ENCODE results near the gene ATF6B. TPM values are rescaled to one million over a fixed set of nuclear protein-coding genes. Genes with fewer than 3 reads are reported as not detected.
A peak's percentile ranks its signal among the peaks of the same experiment; 100 is the strongest.

The ATF6B gene
- total and polyA plus RNA-seq, 2 experiments from 2014 or later: 43.0 to 60.8 TPM

- peaks cover 11% of the 10 kb centered on the region for H3K4me1 ChIP-seq (ENCODE audit: low read depth)
These were observed 4.4 kb downstream of the ATF6B start for GRCh38 chr6:32123681-32124080.

DNA sequence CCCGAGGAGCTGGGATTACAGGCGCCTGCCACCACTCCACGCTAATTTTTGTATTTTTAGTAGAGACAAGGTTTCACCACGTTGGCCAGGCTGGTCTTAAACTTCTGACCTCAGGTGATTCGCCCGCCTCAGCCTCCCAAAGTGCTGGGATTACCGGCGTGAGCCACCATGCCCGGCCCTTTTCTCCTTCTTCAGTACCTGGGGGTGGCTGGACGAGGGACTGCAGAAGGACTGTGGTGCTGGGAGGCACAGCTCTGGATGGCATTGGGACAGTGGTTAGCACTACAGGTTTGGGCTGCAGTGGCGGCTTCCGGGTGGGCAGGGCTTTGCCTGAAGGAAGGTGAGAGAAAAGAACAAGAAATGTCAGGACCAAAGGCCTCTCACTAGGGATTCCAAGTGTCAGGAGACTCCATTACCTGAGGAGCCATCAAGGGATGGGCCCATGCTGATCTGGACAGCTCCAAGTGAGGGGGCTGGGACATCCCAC is 7.4 kb downstream of the ATF6B start:
- Histone ChIP-seq H3K9me3 (ENCODE audit: low read depth) (no peaks in the 10 kb centered on the region), H3K27me3 (no peaks in the 10 kb centered on the region), H3K36me3 (peaks cover 29% of the 10 kb centered on the region), H3K27ac (no peak overlapping the region), H3K4me3 (no peak overlapping the region), H3K4me1 (ENCODE audit: low read depth) (no peaks in the 10 kb centered on the region)
- TF ChIP-seq, protein P1, sequence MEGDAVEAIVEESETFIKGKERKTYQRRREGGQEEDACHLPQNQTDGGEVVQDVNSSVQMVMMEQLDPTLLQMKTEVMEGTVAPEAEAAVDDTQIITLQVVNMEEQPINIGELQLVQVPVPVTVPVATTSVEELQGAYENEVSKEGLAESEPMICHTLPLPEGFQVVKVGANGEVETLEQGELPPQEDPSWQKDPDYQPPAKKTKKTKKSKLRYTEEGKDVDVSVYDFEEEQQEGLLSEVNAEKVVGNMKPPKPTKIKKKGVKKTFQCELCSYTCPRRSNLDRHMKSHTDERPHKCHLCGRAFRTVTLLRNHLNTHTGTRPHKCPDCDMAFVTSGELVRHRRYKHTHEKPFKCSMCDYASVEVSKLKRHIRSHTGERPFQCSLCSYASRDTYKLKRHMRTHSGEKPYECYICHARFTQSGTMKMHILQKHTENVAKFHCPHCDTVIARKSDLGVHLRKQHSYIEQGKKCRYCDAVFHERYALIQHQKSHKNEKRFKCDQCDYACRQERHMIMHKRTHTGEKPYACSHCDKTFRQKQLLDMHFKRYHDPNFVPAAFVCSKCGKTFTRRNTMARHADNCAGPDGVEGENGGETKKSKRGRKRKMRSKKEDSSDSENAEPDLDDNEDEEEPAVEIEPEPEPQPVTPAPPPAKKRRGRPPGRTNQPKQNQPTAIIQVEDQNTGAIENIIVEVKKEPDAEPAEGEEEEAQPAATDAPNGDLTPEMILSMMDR (IDR thresholded peaks at IDR 0.05; ENCODE audit: low read depth, low read length): no peak
- no peak for DNase-seq (ENCODE audit: low read depth in 1 of 2, low spot score in 1 of 2)

More at GRCh38 chr6:32123681-32124080, 4.4 kb downstream of the ATF6B start:
- Histone ChIP-seq H3K27me3 (no peaks in the 10 kb centered on the region), H3K9me3 (ENCODE audit: low read depth) (no peaks in the 10 kb centered on the region), H3K4me3 (no peak overlapping the region), H3K27ac (no peak overlapping the region), H3K36me3 (peaks cover 7% of the 10 kb centered on the region)
- TF ChIP-seq, protein P1 (IDR thresholded peaks at IDR 0.05; ENCODE audit: low read depth, low read length): no peak
- no peak for DNase-seq (ENCODE audit: low read depth in 1 of 2, low spot score in 1 of 2)

GRCh38 chr6:32118782-32119628 is 9.0 kb downstream of the ATF6B start:
- H3K27ac ChIP-seq: peak overlapping the region; percentile 69
- H3K4me3 ChIP-seq: no peak overlapping the region
- no peaks in the 10 kb centered on the region for H3K4me1 ChIP-seq (ENCODE audit: low read depth)
- TF ChIP-seq, protein P1 (IDR thresholded peaks at IDR 0.05; ENCODE audit: low read depth, low read length): peak; percentile 98
- no peaks in the 10 kb centered on the region for H3K27me3 ChIP-seq
- peak; percentile 86 to 94 for DNase-seq (ENCODE audit: low read depth in 1 of 2, low spot score in 1 of 2)
- peaks cover 31% of the 10 kb centered on the region for H3K36me3 ChIP-seq
- H3K9me3 ChIP-seq (ENCODE audit: low read depth): no peaks in the 10 kb centered on the region

- TF ChIP-seq, protein P1 (IDR thresholded peaks at IDR 0.05; ENCODE audit: low read depth, low read length): no peak
- Histone ChIP-seq H3K27me3 (no peaks in the 10 kb centered on the region), H3K27ac (no peak overlapping the region), H3K4me3 (no peak overlapping the region), H3K36me3 (peaks cover 31% of the 10 kb centered on the region), H3K4me1 (ENCODE audit: low read depth) (no peaks in the 10 kb centered on the region), H3K9me3 (ENCODE audit: low read depth) (no peaks in the 10 kb centered on the region)
- DNase-seq (ENCODE audit: low read depth in 1 of 2, low spot score in 1 of 2): no peak
These were observed 10.6 kb downstream of the ATF6B start for GRCh38 chr6:32117461-32117860.

DNA sequence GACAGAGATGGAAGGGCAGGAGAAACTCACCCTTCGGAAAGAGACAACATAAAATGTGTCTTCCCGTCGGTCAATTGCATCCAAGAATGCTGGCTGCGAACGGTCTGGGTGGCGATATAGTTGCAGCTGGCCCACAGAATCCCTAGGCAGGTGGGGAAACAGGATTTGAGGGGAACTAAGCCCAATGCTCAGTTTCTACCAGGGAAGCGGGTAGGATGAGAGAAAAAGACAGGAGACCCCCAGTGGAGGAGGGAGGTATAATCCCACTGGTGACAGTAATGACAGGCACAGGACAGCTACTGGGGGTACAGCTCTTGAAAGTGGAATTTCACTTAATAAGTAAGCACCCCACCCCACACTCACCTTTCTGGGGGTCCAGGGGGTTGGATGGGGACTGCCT is 11.4 kb downstream of the ATF6B start:
- H3K27ac ChIP-seq: no peak overlapping the region
- no peak overlapping the region for H3K4me3 ChIP-seq
- H3K27me3 ChIP-seq: no peaks in the 10 kb centered on the region
- H3K9me3 ChIP-seq (ENCODE audit: low read depth): no peaks in the 10 kb centered on the region
- no peaks in the 10 kb centered on the region for H3K4me1 ChIP-seq (ENCODE audit: low read depth)
- H3K36me3 ChIP-seq: peaks cover 31% of the 10 kb centered on the region
- DNase-seq (ENCODE audit: low read depth in 1 of 2, low spot score in 1 of 2): peak in 1 of 2 donors; percentile 23
- TF ChIP-seq, protein P1 (IDR thresholded peaks at IDR 0.05; ENCODE audit: low read depth, low read length): peak; percentile 44
